HG03521 (cell line): ENCODE measurements around the gene SNAPIN.
"Not testable (repeated sequence)": the region's sequence is repeated elsewhere in the genome, so short reads cannot be mapped to it uniquely, and the experiment has no call there.

Experiments used
- ATAC-seq: cut with Tn5 transposase; IDR thresholded peaks from one replicate; pipeline ENCODE4 v1.9.1; 2021; ENCODE audit warnings: mild to moderate bottlenecking, moderate library complexity; ENCODE audit not compliant: unreplicated experiment

SNAPIN gene

GRCh38 chr1:153646672-153647345, 11.7 kb upstream of the SNAPIN start:
- ATAC-seq: no peak

GRCh38 chr1:153647346-153647714, 11.2 kb upstream of the SNAPIN start:
- ATAC-seq: no peak

GRCh38 chr1:153648000-153648643, 10.4 kb upstream of the SNAPIN start:
- no peak for ATAC-seq

GRCh38 chr1:153649137-153649862, 9.2 kb upstream of the SNAPIN start:
- ATAC-seq: no peak

DNA sequence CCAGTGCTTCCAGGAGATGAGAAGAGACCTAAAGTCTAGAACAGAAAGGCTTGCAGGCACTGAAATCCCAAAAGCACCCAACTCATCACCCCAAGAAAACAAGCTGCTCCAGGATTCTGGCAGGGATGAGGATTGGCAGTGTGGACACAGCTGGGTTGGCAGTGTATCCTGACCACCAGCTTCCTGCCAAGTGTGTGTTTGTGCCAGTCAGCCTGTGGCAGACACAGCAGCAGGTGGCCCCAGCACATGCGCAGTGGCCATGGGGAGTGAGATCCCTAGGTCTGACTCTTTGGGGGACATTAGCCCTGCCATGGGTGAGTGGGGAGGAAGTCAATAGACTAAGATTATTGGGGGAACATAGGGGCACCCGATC, 8.7 kb upstream of the SNAPIN start:
- ATAC-seq: no peak

DNA sequence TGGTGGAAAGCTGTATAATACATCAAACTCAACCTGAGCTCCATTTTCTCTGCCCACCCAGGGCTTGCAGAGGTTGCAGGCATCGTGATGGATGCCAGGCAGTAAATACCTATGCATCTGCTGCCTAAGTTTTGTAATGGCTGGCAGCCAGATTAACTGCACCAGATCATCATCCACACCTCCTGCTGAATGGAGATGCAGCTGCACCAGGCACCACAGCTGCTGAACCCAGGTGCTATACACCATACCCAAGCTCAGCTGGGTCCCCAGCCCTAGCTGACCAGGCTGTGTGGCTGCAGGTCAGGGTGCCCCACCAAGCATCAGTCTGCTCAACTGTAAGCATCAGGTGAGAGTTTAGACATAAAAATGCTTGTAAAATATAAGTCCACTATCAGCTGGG, 6.7 kb upstream of the SNAPIN start:
- no peak for ATAC-seq

DNA sequence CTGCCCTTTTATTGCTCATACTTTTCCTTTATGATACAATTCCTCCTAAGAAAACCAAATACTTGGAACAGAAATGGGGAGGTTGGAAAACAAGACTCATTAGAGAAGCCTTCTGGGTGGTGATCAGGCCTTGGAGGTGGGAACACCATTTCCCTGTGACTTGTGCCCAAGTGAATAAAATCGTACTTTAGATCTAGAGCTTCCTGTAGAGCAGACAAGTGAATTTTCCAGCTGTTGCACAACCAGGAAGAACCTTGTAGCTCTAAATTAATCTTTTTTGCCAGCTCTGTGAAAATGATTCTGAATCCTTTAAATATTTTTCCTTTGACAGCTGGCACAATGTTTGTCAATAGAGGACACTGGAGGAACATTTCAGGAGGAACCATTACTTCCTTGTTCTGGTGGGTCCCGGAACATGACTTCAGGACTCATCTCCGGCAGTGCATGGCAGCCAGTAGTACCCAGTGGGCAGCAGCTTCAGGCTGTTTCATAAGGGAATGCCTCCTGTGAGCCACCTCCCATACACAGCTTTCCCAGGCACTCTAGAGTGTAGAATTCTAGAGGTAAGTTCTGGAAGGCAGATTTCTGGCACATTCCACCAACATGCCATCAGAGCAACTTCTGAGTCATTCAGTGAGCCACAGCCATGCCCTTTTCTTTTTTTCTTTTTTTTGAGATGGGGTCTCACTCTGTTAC, 5.5 kb upstream of the SNAPIN start:
- no peak for ATAC-seq

DNA sequence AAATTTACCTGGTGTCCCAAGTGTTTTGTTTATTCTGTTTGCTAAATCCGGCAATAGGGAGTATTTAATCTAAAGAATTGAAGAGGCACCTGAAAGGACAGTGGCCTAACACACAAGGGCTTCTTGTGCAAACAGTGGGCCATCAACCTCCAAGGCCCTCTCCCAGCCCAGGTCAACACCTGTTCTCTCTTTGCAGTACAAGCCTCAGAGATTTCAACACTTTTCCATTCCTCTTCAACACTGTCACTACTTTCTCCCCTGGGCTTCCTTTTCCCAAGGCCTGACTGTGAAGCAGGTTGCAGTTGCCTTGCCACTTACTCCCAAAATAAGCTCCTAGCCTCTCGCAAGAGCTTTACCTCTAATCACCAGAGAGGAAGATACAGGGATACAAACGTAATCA, 3.2 kb upstream of the SNAPIN start:
- no peak for ATAC-seq

DNA sequence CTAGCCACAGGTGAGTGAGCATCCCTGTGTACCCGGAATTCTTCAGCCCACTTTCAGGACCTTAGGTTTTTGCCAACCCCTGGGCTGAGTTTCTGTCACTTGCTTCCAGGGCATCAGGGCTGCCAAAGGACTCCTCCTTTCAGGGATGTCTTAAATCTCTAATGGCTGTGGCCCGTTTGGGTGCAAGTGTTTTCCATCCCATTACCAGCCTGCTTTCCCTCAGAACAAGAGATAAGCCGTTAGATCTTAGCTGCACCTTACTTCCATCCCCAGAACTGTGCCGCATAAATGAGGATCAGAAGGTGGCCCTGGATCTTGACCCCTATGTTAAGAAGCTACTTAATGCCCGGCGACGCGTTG, 652 bp downstream of the SNAPIN start:
- no peak for ATAC-seq

- ATAC-seq: no peak
These were observed 1.2 kb downstream of the SNAPIN start for GRCh38 chr1:153659656-153660055.

DNA sequence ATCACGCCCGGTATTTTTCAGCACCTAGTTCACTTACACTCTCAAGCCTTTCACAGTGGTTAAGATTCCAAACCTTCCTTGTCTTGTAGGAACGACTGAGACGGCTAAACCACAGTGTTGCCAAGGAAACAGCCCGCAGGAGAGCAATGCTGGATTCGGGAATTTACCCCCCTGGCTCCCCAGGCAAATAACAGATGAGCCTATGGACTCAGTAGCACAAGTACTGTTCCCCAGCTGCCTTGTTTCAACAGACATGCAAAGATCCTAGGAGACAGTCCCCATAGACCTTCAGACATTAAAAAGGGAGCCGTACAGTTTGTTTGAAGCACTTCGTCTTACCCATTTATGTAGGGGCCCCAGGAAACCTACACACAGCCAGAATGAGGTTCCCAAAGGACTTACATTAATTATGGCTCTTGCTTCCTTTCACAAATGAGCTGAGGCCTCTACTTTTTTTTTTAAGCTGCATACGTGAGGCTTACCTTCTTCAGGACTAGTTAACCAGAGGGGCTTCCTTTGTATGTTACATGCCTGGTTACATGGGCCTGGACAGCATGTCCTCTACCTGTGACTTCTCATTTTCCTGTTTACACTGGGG, 2.7 kb downstream of the SNAPIN start:
- no peak for ATAC-seq

GRCh38 chr1:153662269-153662668, 3.8 kb downstream of the SNAPIN start:
- no peak for ATAC-seq

GRCh38 chr1:153663211-153663610, 4.7 kb downstream of the SNAPIN start:
- ATAC-seq: no peak

DNA sequence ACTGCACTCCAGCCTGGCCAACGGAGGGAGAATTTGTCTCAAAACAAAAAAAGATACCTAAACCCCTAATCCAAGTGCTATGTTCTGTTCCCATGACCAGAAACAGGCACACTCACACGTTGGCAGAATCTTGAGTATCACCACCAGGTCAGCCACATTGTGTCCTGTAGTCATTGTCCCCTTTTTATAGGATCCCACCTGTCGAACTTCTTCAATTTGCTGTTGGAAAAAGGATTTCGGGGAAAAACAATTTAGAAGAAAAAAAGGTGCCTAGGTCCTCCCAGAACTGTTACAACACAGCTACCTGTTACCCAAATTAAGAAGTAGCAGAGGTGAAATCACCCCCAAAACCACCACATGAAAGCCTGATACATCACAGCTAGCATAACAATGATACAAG, 8.9 kb downstream of the SNAPIN start:
- ATAC-seq: no peak

DNA sequence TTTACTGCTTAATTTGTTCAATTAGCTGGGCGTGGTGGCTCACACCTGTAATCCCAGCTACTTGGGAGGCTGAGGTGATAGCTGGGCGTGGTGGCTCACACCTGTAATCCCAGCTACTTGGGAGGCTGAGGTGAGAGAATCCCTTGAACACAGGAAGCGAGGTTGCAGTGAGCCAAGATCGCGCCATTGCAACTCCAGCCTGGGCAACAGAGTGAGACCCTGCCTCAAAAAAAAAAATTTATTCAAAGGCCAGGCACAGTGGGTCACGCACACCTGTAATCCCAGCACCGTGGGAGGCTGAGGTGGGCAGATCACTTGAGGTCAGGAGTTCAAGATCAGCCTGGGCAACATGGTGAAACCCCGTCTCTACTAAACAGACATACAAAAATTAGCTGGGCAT, 10.2 kb downstream of the SNAPIN start:
- not testable (repeated sequence) for ATAC-seq

- ATAC-seq: no peak
These were observed 11.1 kb downstream of the SNAPIN start for GRCh38 chr1:153669606-153670005.

DNA sequence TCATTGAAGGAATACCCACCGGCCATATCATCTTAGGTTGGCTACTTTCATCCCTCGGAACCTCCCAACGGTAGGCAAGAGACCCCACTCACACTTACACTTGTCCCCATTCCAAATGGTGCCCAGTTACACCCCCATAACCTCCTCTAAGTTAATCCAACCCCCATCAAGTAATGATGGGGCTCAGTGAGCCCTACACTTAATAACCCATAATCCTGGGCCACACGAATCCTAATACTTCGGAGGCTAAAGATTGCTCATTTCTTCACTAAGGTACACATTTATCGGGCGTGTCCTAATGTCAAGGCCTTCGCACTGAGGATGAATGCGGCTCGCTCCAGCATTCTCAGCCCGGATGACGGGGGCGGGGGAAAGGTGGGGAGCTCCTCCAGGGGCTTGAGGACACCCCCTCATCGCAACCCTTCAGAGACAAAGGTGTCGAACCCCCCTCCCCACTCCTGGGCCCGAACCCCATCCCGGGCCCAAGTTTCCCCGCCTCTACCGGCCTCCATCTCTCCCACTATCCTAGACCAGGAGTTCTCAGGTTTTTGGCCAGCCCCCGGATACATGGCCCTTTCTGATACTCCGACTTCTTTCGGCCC, 11.9 kb downstream of the SNAPIN start:
- ATAC-seq: peak; percentile 3

GRCh38 chr1:153670859-153671627, 12.5 kb downstream of the SNAPIN start, which contains the start of gene ILF2:
Gene ILF2 (minus strand): TSS chr1:153670993. CDS start chr1:153670922, 71 bp downstream.
- ATAC-seq: peak; percentile 93

DNA sequence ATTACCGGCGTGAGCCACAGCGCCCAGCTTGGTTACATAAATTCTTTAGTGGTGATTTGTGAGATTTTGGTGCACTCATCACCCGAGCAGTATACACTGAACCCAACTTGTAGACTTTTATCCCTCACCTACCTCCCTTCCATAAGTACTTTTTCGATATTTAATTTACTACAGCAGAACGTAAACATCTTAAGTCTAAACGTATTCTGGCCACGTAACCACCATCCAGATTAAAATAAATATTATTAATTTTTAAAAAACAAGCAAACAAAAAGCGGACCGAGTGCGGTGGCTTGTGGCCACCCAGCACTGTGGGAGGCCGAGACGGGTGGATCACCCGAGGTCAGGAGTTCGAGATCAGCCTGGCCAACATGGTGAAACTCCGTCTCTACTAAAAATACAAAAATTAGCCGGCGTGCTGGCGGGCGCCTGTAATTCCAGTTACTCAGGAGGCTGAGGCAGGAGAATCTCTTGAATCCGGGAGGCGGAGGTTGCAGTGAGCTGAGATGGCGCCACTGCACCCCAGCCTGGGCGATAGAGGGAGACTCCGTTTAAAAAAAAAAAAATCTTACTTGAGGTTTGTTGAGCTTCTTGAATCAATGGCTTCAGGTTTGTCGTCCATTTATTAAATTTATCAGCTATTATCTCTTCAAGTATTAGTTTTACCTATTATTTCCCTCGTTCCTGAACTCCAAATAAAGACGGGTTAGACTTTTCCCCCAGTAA, 13.3 kb downstream of the SNAPIN start:
- peak; percentile 11 for ATAC-seq
